Loucy (cell line): ENCODE data around the gene NIM1K.

ENCODE experiments used
- EZH2phosphoT487 ChIP-seq: fragments of 200-600 bp; IDR thresholded peaks from 2 replicates; pipeline ENCODE4 v1.6.1; 2018; ENCODE audit warnings: antibody characterized with exemption, mild to moderate bottlenecking, moderate library complexity, borderline replicate concordance
- TF ChIP-seq, protein P1 (sequence below): fragments of 200-600 bp; sonication (generic); conservative IDR thresholded peaks from 2 replicates; pipeline ENCODE4 v1.5.1; 2014; ENCODE audit warnings: mild to moderate bottlenecking, antibody characterized with exemption, low read length

DNA sequence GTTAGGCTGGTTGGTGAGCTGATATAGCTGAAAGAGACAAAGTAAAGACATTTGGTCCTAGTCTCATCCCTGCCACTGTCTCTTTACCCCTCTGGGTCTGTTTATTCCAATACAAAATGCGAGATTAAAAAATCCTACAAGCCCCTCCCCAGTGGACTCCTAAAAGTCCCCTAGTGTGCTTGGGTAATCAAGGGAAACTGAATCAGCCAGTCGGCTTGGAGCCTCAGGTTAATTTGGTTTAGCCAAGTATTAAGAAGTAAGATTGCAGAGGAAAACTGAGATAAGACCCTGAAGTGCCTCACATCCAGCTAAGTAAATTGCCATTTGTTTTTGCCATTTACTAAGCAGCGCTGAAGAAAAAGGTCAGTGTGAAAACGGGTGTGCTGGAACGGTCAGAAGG is 10.4 kb downstream of the NIM1K start:
- TF ChIP-seq, protein P1, sequence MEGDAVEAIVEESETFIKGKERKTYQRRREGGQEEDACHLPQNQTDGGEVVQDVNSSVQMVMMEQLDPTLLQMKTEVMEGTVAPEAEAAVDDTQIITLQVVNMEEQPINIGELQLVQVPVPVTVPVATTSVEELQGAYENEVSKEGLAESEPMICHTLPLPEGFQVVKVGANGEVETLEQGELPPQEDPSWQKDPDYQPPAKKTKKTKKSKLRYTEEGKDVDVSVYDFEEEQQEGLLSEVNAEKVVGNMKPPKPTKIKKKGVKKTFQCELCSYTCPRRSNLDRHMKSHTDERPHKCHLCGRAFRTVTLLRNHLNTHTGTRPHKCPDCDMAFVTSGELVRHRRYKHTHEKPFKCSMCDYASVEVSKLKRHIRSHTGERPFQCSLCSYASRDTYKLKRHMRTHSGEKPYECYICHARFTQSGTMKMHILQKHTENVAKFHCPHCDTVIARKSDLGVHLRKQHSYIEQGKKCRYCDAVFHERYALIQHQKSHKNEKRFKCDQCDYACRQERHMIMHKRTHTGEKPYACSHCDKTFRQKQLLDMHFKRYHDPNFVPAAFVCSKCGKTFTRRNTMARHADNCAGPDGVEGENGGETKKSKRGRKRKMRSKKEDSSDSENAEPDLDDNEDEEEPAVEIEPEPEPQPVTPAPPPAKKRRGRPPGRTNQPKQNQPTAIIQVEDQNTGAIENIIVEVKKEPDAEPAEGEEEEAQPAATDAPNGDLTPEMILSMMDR: no peak
- TF ChIP-seq EZH2phosphoT487: no peak
